GM21576 (cell line): ENCODE data around the gene NDE1.
"Not testable (repeated sequence)": the region's sequence is repeated elsewhere in the genome, so short reads cannot be mapped to it uniquely, and the experiment has no call there.

ENCODE experiments used
- ATAC-seq: cut with Tn5 transposase; IDR thresholded peaks from one replicate; pipeline ENCODE4 v1.9.1; 2021; ENCODE audit warnings: mild to moderate bottlenecking, moderate library complexity; ENCODE audit not compliant: unreplicated experiment

The NDE1 gene

DNA sequence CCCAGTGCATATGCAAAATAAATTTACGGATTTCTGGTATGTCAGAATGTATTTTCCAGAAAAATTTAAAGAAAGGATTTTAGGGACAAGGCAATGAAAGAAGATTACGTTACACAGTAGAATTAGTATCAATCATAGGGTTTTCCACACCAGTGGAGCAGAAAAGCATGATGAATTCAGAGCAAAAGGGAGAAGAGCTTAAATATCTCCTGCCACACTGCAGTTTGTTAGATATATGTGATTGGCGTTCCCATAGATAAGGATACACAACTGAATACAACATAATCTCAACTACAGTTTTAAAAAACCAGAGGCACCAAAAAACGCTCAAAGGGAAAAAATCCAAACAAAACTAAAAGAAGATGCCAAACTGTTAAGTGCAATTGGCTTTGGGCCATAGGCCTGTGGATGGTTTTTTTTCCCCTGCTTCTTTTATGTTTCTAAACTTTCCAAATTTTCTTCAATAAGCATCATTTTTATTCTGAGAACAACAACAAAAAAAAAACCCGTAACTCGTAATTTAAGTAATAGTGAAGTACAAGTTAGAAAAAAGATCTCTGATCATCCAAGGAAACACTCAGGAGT lies 29.3 kb upstream of the NDE1 start:
- ATAC-seq, result no peak

DNA sequence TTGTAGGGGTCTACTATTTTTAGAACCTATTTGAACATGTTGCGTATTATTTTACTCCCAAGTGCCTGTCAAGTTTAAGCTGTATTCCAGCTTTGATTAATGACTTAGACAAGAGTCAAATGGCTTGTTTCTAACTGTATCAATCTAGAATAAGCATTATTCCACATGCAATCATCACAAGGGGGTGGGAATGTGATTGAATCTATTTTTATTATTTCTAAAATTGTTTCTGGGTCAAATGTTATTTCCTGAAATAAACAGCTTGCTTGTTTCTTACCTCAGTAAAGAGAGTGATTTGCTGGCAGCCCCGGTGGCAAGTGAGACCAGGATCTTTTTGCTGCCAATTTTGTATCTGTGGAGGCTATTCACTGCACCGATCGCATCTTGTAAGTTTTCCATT lies 28.6 kb upstream of the NDE1 start:
- no peak for ATAC-seq

DNA sequence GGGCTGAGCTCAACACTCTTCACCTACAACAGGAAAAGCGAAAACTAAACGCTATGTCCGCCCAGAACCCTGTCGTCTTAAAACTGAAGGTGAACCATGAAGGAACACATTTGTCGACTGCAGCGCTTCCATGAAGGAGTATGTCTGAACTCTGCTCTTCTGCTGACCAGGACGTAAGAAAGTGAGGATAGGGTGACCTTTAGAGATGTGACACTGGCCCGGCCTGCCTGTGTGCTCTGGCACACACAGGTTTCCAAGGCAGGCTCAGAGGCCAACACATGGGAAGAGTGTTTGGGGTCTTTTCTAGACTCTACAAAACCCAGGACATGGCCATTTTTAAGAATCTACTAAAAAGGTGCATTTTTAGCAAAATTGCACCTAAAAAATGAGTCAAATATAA lies 28.2 kb upstream of the NDE1 start:
- ATAC-seq, result no peak

DNA sequence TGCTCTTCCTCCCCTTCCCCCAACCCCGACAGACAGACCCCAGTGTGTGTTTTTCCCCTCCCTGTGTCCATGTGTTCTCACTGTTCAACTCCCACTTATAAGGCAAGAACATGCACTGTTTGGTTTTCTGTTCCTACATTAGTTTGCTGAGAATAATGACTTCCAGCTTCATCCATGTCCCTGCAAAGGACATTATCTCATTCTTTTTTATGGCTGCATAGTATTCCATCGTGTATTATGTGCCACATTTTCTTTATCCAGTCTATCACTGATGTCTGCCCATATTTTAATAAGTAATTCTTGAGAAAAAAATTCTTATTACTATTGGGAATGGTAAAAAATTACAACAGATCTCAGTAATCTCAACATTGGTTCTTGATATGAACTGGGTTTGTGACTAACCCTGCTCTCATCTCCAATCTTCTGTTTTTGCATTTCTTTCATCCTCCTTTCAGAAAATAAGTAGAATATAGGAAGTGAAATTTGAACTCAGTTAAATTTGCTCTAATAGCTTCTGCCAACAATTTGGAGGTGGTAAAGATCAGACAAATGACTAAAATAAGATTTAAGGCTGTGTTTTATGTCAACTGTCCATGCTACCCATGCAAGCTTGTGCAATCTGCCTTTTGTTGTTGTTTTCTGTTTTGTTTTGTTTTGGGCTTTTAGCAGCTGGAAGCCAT lies 18.2 kb upstream of the NDE1 start:
- no peak for ATAC-seq

DNA sequence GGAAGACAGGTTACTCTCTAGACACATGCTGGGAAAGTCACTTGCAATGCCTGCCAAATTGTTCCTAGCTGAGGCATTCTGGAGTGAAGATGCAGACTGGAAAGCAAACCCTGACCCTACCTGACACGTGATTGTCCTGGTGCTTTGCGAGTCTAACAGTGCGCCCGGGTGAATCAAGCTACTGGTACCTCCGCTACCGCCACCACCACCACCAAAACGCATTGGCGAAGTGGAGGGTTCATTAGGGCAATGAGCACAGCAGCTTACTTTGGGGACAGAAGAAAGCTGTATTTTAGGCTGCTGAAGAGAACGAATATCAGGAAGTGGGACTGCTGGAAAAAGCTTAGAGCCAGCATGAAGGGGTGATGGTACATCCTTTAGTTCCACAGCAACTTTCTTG lies 14.1 kb upstream of the NDE1 start:
- no peak for ATAC-seq

DNA sequence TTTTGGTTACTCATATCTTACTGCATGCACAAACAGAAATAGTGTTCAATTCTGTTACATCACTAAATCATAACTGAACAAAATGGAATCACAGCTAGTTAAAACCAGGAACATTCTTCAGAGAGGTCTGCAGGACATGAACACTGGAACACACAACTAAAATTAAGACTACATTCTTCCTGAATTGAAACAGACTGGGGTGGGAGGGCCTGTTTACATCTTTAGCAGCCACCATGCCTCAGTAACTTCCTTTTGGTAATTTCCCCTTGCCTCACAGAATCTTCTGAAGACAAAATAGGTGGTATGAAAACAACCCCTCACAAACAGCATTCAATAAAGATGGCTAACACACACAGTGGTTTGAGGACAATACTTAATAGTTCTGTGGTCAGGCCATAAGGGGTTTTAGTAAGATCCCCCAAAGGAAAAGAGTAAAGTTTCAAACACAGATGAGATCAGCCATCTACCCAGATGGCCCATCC lies 13.6 kb upstream of the NDE1 start:
- no peak for ATAC-seq

DNA sequence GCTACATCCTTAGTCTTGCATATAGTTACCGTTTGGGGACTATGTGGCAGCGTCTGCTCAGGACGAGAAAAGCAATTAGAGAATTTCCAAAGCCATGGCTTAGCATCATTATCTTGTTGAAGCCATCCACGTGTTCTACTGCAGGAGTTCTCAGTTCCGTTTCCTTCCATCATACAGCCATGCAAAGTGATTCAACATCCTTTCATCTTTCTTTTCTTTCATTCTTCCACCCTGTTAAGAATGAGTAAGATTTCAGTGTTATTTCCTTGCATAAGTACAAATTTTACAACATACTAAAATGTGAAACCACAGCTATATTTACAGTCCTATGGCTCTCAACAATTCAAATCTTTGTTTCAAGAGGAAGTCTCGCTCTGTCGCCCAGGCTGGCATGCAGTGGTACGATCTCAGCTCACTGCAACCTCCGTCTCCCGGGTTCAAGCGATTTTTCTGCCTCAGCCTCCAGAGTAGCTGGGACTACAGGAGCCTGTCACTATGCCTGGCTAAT lies 10.9 kb upstream of the NDE1 start:
- ATAC-seq, result no peak

DNA sequence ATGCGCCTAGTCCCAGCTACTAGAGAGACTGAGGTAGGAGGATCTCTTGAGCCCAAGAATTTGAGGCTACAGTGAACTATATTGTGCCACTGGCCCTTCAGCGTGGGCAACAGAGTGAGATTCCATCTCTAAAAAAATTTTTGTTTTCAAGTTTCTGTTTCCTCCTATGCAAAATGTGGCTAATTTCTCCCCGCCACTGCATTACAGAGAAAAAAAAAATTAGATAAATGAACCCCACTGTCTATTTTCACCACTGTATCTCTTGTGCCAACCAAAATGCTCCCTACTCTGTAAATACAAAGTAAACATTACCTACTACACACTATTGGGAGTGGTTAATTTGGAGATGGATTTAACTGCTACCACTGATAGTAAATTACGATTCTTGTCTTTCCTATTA lies 9.1 kb upstream of the NDE1 start:
- ATAC-seq, result no peak

DNA sequence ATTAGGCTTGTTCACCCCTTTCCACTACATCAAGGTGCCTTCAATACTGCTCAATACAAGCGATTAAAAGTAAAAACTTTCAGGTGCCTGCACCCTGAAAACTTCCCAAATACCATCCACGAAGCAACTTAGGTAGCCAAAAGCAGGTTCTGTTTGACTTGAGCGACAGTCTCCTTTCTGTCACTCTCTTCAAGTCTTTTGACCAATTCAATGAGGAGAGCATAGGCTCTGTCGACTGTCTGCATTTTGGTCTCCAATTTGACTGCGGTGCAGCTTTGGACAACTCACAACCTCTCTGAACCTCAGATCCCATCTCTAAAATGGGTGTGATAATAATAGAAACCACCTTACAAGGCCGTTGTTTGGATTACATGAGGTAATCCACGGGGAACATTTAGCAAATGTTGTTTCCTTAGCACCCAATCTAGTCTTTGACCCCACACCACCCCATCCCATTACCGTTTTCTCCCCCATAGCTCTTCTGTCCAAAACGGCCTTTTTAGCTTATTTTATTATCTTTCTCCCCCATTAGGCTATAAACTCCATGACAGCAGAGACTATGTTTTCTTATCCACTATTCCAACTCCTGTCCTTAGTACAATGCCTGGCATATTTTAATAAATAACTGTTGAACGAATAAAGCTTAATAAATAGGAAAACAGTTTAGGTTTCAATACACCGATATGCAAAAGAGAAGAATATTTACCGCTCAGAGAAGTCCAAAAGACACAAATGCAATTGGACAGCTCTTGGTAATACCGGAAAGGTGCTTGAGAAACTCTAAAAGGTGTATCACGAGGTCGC lies 8.1 kb upstream of the NDE1 start:
- no peak for ATAC-seq

DNA sequence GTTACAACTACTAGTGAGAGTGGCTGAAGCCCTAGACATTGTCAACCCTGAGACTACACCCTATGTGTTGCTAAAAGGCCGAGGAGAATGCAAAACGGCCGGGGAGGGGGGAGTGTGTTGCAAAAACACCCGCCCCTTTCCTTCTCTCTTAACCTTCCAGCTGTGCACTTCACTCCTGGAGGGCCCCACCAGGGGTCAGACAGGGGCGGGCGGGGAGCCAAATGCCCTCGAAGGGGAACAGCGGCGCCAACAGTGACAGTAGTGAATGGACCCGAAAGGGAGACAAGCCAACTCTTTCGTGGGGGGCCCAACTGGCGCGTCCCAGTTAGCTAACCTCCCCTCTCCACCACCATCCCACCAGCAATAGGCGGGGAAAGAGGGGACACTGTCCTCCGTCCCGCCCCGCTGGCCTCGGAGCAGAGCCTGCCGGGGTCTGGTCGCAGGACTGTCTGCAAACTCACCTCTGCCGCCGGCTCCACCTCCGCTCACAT lies 7.4 kb upstream of the NDE1 start:
- ATAC-seq, result peak; percentile 54

DNA sequence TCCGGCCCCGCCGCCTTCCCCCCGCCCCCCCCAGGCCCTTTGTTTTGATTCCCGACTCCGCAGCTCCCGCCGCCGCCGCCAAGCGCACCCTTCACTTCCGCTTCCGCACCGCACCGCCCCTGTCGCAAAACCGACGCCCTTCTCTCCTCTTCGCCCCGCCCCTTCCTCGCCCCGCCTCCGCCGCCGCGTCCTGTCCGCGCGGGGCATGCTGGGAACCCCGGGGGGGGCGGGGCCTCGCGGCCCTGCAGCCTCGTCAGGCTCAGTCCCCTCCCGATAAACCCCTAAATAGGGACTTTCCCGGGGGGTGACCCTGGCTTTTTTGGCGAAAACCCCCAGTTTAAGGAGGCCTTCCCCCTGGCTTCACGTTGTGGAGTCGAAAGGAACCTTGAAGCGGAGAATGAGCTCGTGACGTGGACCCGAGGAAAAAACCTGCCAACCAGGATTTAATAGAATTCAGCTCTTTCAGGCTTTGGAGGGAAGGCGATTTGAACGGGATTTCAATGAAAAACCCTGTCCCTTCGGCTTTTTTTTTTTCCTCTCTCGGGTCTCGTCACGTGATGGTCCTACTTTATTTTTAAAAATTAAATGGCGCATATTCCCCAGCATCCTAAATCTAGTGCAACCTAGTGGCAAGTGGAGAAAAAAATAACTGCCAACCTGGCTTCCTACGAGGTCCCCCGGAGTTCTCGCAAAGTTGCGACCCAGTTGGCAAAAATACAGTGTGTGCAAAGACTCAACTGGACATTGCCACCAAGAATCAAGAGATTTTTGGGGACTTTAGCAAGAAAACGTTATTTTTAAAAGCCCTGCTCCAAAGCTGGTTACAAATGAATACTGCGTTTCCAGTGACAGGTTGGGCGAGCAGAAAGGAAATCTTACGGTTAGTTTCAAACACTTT lies 6.7 kb upstream of the NDE1 start, which contains the start of gene MARF1:
Gene MARF1 (minus strand): TSS at position 107 of the 898 bp plus-strand sequence. CDS start 3,921 bp downstream, outside the sequence.
- ATAC-seq, result peak; percentile 35

DNA sequence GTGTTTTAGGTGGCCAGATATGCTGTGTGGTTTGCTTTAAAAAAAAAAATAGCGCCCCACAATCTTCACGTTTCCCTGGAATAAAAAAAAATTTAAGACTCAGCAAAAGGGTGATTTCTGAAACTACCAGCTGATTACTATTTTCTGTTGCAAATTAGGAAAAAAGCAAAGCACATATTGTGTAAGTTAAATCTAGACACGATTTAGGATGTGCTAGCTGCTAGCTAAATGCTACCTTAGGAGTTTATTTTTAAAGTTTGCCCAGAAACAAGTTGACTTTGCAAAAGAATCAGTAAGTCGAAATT lies 6.1 kb upstream of the NDE1 start:
- no peak for ATAC-seq

DNA sequence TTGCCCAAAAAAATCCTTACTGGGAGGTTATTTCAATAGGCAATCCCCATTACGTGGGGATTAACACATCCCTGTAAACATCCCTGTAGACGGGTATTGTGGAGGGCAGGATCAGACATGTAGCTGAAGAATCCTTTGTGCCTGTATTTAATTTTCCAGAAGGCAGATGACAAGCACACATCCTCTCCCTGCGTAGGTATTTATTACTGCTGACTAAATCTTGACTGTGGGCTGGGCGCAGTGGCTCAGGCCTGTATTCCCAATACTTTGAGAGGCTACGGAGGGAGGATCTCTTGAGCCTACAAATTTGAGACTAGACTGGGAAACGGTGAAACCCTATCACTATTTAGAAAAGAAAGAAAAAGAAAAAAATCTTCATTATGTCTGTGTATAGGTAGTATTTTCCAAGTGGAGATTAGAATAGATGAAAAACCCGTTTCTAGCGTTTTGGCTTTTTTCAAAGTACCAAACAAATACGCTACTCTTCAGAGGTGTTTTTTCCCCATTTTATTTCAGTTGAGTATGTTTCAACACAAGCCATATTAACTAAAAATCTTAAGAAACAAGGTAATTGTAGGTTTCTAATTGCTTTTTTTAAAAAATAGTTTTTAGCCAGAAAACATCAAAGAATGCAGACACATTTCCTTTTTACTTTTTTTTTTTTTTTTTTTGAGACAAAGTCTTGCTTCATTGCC lies 5.6 kb upstream of the NDE1 start:
- ATAC-seq, result no peak

DNA sequence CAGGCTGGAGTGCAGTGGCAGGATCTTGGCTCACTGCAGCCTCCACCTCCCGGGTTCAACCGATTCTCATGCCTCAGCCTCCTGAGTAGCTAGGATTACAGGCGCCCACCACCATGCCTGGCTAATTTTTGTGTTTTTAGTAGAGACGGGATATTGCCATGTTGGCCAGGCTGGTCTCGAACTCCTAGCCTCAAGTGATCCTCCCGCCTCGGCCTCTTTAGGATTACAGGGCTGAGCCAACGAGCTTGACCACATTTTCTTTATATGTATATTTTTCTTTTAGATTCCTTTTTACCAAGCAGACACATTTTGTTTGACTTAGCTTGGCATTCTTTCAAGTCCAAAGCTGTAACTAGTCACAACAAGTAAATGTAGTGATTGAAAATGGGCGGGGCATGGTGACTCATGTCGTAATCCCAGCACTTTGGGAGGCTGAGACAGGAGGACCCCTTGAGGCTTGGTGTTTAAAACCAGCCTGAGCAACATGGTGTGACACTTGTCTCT lies 5.0 kb upstream of the NDE1 start:
- not testable (repeated sequence) for ATAC-seq

DNA sequence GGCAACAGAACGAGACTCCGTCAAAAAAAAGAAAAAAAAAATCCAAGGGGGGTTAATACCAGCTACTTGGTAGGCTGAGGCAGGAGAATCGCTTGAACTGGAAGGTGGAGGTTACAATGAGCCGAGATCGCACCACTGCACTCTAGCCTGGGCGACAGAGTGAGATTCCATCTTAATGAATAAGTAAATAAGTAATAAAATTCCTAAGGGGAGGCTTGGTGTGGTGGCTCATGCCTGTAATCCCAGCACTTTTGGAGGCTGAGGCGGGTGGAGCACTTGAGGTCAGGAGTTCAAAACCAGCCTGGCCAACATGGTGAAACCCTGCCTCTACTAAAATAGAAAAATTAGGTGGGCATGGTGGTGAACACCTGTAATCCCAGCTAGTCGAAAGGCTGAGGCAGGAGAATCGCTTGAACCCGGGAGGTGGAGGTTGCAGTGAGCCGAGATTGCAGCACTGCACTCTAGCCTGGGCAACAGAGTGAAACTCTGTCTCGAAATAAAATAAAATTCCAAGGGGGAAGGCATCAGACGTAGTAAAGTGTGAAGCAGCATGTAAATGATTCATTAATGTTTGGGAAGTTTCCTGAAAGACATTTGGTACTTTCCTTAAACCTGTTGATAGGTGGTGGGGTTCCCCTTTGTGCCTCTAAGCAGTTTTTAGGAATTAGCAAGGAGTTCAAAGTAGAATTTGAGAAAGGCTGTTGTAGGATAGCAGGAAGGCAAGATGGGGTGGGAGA lies 3.3 kb upstream of the NDE1 start:
- not testable (repeated sequence) for ATAC-seq

DNA sequence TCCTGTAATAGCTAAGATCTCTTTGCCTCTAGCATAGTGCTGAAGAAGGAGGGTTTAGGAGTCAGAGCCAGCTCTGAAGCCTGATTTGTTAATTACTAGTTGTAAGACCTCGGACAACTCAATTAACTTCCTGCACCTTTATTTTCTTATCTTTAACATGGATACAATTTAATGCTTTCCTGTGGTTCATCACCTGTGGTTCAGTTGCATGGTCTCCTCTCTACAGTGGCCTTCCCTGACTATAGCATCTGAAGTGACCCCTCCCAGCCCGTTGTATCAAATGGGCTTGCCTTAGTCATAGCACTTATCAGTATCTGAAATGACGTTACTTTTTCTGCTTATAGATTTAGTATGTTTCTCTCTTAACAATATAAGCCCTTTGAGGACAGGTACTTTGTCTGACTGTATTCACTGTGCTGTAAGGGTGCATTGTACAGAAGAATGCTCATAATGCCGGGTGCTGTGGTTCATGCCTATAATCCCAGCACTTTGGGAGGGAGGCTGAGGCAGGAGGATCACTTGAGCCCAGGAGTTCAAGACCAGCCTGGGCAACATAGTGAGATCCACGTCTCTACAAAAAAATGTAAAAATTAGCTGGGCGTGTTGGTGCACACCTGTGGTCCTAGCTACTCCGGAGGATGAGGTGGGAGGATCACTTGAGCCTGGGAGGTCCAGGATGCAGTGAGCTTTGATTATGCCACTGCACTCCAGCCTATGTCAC lies 2.6 kb upstream of the NDE1 start:
- ATAC-seq, result no peak

DNA sequence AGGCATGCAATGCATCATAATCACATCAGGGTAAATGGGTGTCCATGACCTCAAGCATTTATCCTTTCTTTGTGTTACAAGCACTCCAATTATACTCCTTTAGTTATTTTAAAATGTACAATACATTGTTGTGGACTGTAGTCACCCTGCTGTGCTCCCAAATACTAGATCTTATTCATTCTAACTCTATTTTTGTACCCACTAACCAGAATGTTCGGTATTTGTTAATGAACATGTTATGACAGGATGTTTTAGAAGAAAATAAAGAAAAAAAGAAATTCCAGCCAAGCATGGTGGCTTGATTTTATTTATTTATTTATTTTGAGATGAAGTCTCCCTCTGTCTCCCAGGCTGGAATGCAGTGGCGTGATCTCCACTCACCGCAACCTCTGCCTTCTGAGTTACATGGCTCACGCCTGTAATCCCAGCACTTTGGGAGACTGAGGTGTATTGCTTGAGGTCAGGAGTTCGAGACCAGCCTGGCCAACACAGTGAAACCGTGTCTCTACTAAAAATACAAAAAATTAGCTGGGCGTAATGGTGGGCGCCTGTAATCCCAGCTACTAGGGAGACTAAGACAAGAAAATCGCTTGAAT lies 1.8 kb upstream of the NDE1 start:
- ATAC-seq, result no peak

DNA sequence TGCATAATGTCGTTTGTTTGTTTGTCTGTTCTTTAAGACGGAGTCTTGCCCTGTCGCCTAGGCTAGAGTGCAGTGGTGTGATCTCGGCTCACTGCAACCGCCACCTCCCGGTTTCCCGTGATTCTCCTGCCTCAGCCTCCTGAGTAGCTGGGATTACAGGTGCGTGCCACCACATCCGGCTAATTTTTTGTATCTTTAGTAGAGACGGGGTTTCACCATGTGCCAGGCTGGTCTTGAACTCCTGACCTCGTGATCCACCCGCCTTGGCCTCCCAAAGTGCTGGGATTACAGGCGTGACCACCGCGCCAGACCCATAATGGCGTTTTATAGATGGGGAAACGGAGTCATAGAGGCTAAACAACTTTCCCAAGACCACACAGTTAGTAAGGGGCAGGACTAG lies 734 bp upstream of the NDE1 start:
- not testable (repeated sequence) for ATAC-seq
